Activated naive CD4-positive, alpha-beta T cell treated with anti-CD3 and anti-CD28 coated beads for 36 hours (primary cell): ENCODE results near the gene JCHAIN. TPM values are rescaled to one million over a fixed set of nuclear protein-coding genes. Genes with fewer than 3 reads are reported as not detected.

Source experiments
- CTCF ChIA-PET: fragments of 350-600 bp; sonication (Branson Sonifier 250); formaldehyde crosslinking; loops from one replicate; lab custom pipeline; 2021; ENCODE audit warnings: antibody characterized with exemption; lab: Charles Lee
- DNase-seq: peaks from one replicate; pipeline ENCODE4 v3.0.0-alpha.2; 2020
- H3K27ac Mint-ChIP-seq: one replicate; pipeline ENCODE4 v1.8.0; 2021; ENCODE audit warnings: mild to moderate bottlenecking, mixed read lengths
- H3K27me3 Mint-ChIP-seq: one replicate; pipeline ENCODE4 v1.8.0; 2021; ENCODE audit warnings: low read depth, mixed read lengths
- H3K36me3 Mint-ChIP-seq: one replicate; pipeline ENCODE4 v1.8.0; 2021; ENCODE audit warnings: low read depth, mixed read lengths
- H3K4me1 Mint-ChIP-seq: one replicate; pipeline ENCODE4 v1.8.0; 2021; ENCODE audit warnings: low read depth, mixed read lengths
- H3K4me3 Mint-ChIP-seq: one replicate; pipeline ENCODE4 v1.8.0; 2021; ENCODE audit warnings: mild to moderate bottlenecking, moderate library complexity, mixed read lengths
- H3K9me3 Mint-ChIP-seq: one replicate; pipeline ENCODE4 v1.8.0; 2021; ENCODE audit warnings: mixed read lengths
- intact Hi-C: fragments of 100-400 bp; cut with micrococcal nuclease; formaldehyde crosslinking; loops from one replicate; pipeline ENCODE4 v1.15.1; 2023
- total RNA-seq, 2 experiments: library from RNA; stranded (reverse); gene quantifications; one replicate each; pipeline ENCODE4 v1.2.3, GENCODE V29; 2021

Gene JCHAIN
- total RNA-seq, 2 experiments from 2014 or later: not detected

DNA sequence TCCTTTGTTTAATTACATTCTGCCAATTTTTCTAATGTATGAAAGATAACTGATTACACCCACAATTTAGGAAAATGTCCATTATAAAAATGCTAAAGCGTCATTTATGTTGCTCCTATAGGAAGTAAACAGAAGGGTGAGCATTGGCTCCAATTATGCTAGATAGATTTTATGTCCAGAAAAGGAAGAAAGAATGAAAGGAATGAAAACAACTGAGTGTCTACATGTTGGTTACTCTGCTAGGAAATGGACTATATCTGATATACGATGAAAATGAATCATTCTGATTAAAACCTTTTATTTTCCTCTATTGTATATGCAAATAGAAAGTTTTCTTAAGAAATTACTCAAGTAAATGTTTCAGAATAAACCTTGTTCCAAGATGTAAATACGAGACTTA, 36.1 kb downstream of the JCHAIN start:
- Mint-ChIP-seq H3K4me1 (peaks cover 8% of the 10 kb centered on the region), H3K4me3 (no peak overlapping the region), H3K9me3 (no peaks in the 10 kb centered on the region), H3K27ac (no peak overlapping the region), H3K27me3 (peaks cover 7% of the 10 kb centered on the region), H3K36me3 (no peaks in the 10 kb centered on the region)
- intact Hi-C loops: no loop called here
- CTCF ChIA-PET: interaction anchor here (1.0 kb wide), 1 partner anchor 124 kb away, joined by 3 read pairs; no protein-coding TSS in a partner anchor
- no peak for DNase-seq

DNA sequence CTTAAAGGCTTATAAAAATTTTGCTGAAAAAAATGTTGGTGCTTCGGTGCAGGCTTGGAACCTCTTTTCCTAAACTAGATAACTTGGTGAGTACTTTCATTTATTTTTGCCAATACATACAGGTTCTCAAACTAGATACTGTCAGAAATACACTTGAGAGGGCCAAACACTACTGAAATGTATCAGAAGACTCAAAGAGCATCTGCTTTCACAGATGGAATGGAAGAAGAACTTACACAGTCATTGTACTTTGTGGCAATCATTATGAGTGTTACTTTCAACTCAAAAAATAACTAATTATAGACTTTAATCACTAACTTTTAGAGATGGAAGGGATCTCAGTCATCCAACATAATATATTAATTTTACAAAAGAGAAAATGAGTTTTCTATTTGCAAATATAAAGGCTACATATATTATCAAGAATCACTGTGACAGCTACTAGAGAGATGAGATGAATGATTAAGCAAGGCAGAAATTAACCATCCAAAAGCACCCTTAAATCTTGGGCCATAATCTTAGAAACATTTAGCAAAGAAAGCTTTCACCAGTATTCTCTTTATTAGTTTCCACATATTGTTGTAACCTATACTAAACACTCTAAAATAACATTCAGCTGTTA, 36.7 kb downstream of the JCHAIN start:
- peaks cover 7% of the 10 kb centered on the region for H3K27me3 Mint-ChIP-seq
- H3K4me1 Mint-ChIP-seq: peaks cover 8% of the 10 kb centered on the region
- CTCF ChIA-PET: interaction anchor here (1.0 to 1.4 kb wide), 2 partner anchors 14 to 123 kb away, joined by 3 to 4 read pairs; no protein-coding TSS in a partner anchor
- no peak overlapping the region for H3K27ac Mint-ChIP-seq
- H3K4me3 Mint-ChIP-seq: no peak overlapping the region
- intact Hi-C loops: loop anchor here (1.0 to 10.0 kb wide), 2 partner anchors 11 to 375 kb away; no protein-coding TSS in a partner anchor
- H3K9me3 Mint-ChIP-seq: no peaks in the 10 kb centered on the region
- DNase-seq: no peak
- no peaks in the 10 kb centered on the region for H3K36me3 Mint-ChIP-seq

DNA sequence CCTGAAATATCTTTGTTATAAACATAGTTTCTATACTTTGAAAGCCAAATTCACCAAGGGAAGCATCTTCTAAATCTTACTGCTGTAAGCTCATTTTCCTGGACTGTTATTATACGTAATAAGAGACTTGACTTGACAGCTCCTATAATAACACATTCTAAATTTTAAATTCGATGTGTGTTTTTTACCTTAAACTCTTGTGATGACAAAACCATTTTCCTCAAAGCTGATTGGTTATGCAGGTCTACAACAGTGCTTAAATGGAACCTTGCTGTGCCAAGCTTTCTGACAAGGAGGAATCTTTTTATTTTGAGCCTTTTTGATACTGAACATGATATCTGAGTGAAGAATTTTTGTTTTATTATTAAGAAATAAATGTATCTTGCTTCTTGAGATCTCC, 37.9 kb downstream of the JCHAIN start, which contains the start of gene ENAM:
Gene ENAM, plus strand, starts transcription at position 301 of the 400 bp plus-strand sequence. CDS start 757 bp downstream, outside the sequence.
- Mint-ChIP-seq H3K27ac (no peak within 1 kb of the TSS), H3K36me3 (no peaks in the 10 kb centered on the region), H3K9me3 (no peaks in the 10 kb centered on the region), H3K4me3 (no peak within 1 kb of the TSS), H3K4me1 (peaks cover 10% of the 10 kb centered on the region), H3K27me3 (peaks cover 4% of the 10 kb centered on the region)
- no peak for DNase-seq
- intact Hi-C loops: loop anchor here (10.0 kb wide), 1 partner anchor 376 kb away; no protein-coding TSS in a partner anchor
- CTCF ChIA-PET: interaction anchor here (1.2 to 1.4 kb wide), 2 partner anchors 13 to 16 kb away, joined by 3 to 4 read pairs; no protein-coding TSS in a partner anchor

DNA sequence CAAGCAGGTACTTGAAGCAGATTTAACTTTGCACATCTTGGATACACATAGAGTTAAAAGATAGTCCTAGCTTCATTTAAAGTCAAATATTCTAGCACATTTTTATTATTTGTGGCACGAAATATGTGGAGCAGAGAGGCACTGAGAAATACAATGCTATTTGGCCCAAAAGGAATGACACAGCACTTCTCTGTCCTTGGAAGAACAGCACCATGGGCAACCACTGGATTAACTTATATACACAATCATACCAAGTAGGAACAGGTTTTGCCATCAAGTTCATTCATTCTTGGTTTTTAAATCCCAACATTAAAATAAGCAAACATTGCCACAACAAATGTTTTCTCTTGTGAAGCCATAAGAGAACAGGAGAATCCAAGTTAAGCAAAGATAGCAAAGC, 38.7 kb downstream of the JCHAIN start:
- no peak for DNase-seq
- no peak overlapping the region for H3K4me3 Mint-ChIP-seq
- no peak overlapping the region for H3K27ac Mint-ChIP-seq
- CTCF ChIA-PET: no interaction called here
- peaks cover 2% of the 10 kb centered on the region for H3K27me3 Mint-ChIP-seq
- peaks cover 10% of the 10 kb centered on the region for H3K4me1 Mint-ChIP-seq
- intact Hi-C loops: loop anchor here (10.0 kb wide), 1 partner anchor 377 kb away; no protein-coding TSS in a partner anchor
- H3K9me3 Mint-ChIP-seq: no peaks in the 10 kb centered on the region
- H3K36me3 Mint-ChIP-seq: no peaks in the 10 kb centered on the region

- intact Hi-C loops: loop anchor here (5.0 to 10.0 kb wide), 2 partner anchors 108 to 380 kb away; no protein-coding TSS in a partner anchor
- Mint-ChIP-seq H3K9me3 (no peaks in the 10 kb centered on the region), H3K36me3 (no peaks in the 10 kb centered on the region), H3K4me3 (no peak overlapping the region), H3K27ac (no peak overlapping the region), H3K27me3 (no peaks in the 10 kb centered on the region), H3K4me1 (peaks cover 6% of the 10 kb centered on the region)
- CTCF ChIA-PET: no interaction called here
- no peak for DNase-seq
Measured at GRCh38 chr4:70624226-70624793, 42.0 kb downstream of the JCHAIN start.

GRCh38 chr4:70623323-70623722, 43.0 kb downstream of the JCHAIN start:
- intact Hi-C loops: loop anchor here (5.0 to 10.0 kb wide), 2 partner anchors 109 to 381 kb away; no protein-coding TSS in a partner anchor
- CTCF ChIA-PET: no interaction called here
- H3K4me3 Mint-ChIP-seq: no peak overlapping the region

DNA sequence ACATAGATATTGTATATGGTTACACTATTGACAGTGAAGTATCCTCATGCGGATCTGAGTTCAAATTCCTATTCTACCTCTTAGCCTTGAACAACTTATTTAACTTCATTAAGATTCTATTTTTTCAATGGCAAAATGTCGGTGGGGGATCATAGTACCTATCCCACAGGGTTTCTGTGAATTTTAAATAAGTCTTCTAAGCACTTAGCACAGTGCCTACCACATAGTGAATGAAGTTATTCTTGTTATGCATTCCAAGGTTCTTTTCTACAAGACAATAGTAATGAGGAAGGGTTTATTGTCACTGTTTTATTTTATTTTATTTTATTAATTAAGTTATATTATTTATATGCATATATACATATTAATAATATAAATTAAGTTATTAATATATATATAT, 46.5 kb downstream of the JCHAIN start:
- H3K4me3 Mint-ChIP-seq: no peak overlapping the region
- H3K36me3 Mint-ChIP-seq: no peaks in the 10 kb centered on the region
- peaks cover 1% of the 10 kb centered on the region for H3K4me1 Mint-ChIP-seq
- no peak for DNase-seq
- intact Hi-C loops: loop anchor here (2.0 to 10.0 kb wide), 4 partner anchors 69 to 1495 kb away; partner anchors contain the start of gene UTP3
- H3K9me3 Mint-ChIP-seq: no peaks in the 10 kb centered on the region
- no peaks in the 10 kb centered on the region for H3K27me3 Mint-ChIP-seq
- CTCF ChIA-PET: interaction anchor here (0.6 kb wide), 1 partner anchor 385 kb away, joined by 3 read pairs; no protein-coding TSS in a partner anchor
- no peak overlapping the region for H3K27ac Mint-ChIP-seq

More at GRCh38 chr4:70623323-70623722, 43.0 kb downstream of the JCHAIN start:
- peaks cover 1% of the 10 kb centered on the region for H3K4me1 Mint-ChIP-seq
- H3K27ac Mint-ChIP-seq: no peak overlapping the region
- H3K9me3 Mint-ChIP-seq: no peaks in the 10 kb centered on the region
- no peaks in the 10 kb centered on the region for H3K36me3 Mint-ChIP-seq
- peak; percentile 18 for DNase-seq
- H3K27me3 Mint-ChIP-seq: no peaks in the 10 kb centered on the region

GRCh38 chr4:70619288-70619687, 47.0 kb downstream of the JCHAIN start:
- H3K27me3 Mint-ChIP-seq: no peaks in the 10 kb centered on the region
- no peak overlapping the region for H3K27ac Mint-ChIP-seq
- H3K4me1 Mint-ChIP-seq: peaks cover under 1% of the 10 kb centered on the region
- no peak for DNase-seq
- no peak overlapping the region for H3K4me3 Mint-ChIP-seq
- intact Hi-C loops: loop anchor here (2.0 to 10.0 kb wide), 2 partner anchors 70 to 1496 kb away; partner anchors contain the start of gene UTP3
- CTCF ChIA-PET: interaction anchor here (0.6 kb wide), 1 partner anchor 385 kb away, joined by 3 read pairs; no protein-coding TSS in a partner anchor
- H3K36me3 Mint-ChIP-seq: no peaks in the 10 kb centered on the region
- H3K9me3 Mint-ChIP-seq: no peaks in the 10 kb centered on the region

DNA sequence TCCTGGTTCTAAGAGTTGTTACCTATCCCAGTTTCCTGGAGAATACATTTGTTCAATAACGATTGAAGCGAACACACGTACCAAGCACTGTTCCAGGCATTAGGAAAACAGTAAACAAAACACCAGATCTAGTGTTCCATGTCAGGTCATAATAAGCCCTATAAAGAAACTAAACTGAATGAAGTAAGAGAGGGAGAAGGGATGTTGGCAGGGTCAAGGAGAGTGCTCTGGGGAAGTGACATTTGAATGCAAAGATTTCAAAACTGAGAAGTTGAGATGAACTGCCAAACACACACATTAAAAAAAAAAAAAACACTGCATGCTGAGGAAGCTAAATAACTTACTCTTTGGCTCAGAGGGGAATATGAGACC, 52.1 kb downstream of the JCHAIN start:
- Mint-ChIP-seq H3K9me3 (no peaks in the 10 kb centered on the region), H3K36me3 (no peaks in the 10 kb centered on the region), H3K4me3 (no peak overlapping the region), H3K27ac (no peak overlapping the region), H3K4me1 (peaks cover 13% of the 10 kb centered on the region), H3K27me3 (no peaks in the 10 kb centered on the region)
- CTCF ChIA-PET: interaction anchor here (1.1 to 1.8 kb wide), 2 partner anchors 9 to 13 kb away, joined by 4 to 7 read pairs; no protein-coding TSS in a partner anchor
- intact Hi-C loops: loop anchor here (10.0 kb wide), 1 partner anchor 1501 kb away; no protein-coding TSS in a partner anchor
- DNase-seq: no peak

DNA sequence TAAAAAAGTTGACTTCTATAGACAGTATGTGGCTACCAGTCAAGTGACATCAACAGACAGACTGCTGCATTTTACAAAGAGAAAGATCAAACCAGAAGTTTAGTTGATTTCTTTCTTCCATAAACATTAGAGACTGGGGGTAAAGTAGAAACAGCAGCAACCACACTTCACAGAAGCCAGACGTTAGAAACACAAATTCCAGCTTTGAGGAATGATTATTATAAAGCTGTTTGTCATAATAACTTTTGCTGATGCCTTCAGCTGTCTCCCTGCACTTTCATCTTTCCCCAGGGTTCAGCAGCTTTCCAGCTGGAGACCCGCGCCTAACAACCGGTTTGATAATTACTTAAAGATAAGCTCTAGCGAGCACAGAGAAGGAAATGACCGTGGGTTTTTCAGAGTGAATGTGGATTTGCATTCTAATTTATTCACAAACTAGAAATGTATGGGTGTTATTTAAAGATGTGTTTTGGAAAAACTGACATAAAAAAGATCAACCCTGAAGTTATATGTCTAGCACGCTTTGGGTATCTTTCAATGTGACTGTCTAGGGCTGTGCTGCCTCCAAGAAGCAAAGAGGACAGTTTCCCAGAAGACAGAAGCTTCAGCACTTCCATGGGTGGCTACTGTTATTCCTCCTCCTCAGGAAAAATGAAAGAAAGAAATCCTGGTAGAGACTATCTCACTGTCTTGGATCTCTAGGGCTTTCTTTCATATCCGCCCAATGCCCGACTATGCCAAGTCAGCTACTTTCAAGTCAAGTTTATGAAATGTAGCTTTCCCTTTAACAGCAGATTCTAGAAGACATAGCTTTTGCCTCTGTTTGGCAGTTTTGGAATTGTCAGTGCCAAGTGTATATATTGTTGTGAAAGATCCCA, 52.8 kb downstream of the JCHAIN start:
- CTCF ChIA-PET: interaction anchor here (0.6 to 1.1 kb wide), 3 partner anchors 12 to 671 kb away, joined by 3 to 4 read pairs (median 3); no protein-coding TSS in a partner anchor
- Mint-ChIP-seq H3K4me1 (peaks cover 13% of the 10 kb centered on the region), H3K36me3 (no peaks in the 10 kb centered on the region), H3K27ac (no peak overlapping the region), H3K4me3 (no peak overlapping the region), H3K27me3 (peaks cover under 1% of the 10 kb centered on the region), H3K9me3 (no peaks in the 10 kb centered on the region)
- no peak for DNase-seq
- intact Hi-C loops: loop anchor here (10.0 kb wide), 1 partner anchor 1501 kb away; no protein-coding TSS in a partner anchor

DNA sequence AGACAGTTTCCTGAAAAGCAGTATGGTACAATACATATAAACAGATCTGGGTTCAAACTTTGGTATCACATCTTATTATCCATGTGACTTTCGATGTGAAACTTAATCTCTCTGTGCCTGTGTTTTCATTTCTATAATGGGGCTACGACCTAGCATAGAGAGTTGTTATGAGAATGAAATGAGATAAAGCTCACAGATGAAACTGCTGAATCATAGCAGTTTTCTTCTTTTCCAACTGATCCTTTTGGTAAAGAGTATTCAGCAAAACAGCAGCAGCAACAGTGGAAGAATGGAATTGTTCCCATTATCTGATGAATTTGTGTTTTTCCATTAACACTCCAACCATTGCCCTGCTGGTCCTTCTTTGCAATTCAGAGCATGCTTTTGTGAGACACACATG, 58.0 kb downstream of the JCHAIN start:
- no peak for DNase-seq
- H3K4me3 Mint-ChIP-seq: no peak overlapping the region
- peaks cover 8% of the 10 kb centered on the region for H3K27me3 Mint-ChIP-seq
- H3K4me1 Mint-ChIP-seq: peaks cover 5% of the 10 kb centered on the region
- no peak overlapping the region for H3K27ac Mint-ChIP-seq
- intact Hi-C loops: no loop called here
- CTCF ChIA-PET: no interaction called here
- no peaks in the 10 kb centered on the region for H3K36me3 Mint-ChIP-seq
- no peaks in the 10 kb centered on the region for H3K9me3 Mint-ChIP-seq
